K562 (cell line): ENCODE data around the gene SLC25A2. TPM values are rescaled to one million over a fixed set of nuclear protein-coding genes. Genes with fewer than 3 reads are reported as not detected.

Experiments used
- ATAC-seq: fragments of 200-7000 bp; cut with Tn5 transposase; 3 replicates; pipeline ENCODE4 v1.9.1; 2020; ENCODE audit warnings: moderate library complexity
- BruUV-seq: library from RNA; stranded (reverse); fragments of 400-500 nt; replicated peaks from 2 replicates; lab custom pipeline; 2021; lab: Mats Ljungman, UMichigan
- CTCF ChIA-PET: fragments of 300-600 bp; formaldehyde crosslinking; extraction: SDS; loops from one replicate; lab custom pipeline; 2021; ENCODE audit warnings: low intra/inter-chr PET ratio; lab: Yijun Ruan, JAX
- POLR2A ChIA-PET: fragments of 300-600, 350-650 bp; sonication (Branson Sonifier 250); formaldehyde crosslinking; extraction: SDS; loops from one replicate; lab custom pipeline; 2021; ENCODE audit warnings: antibody characterized with exemption, inconsistent platforms; lab: Yijun Ruan, JAX
- DNase-seq, 4 experiments: peaks; one replicate each; pipeline versions ENCODE4 v3.0.0 to v3.0.0-alpha.2; 2011 to 2018; ENCODE audit warnings: low spot score in 3 of 4, mixed read lengths in 3 of 4; ENCODE audit errors: extremely low read depth in 1 of 4
- FAIRE-seq: peaks from 2 replicates; lab custom pipeline; 2011; peaks lifted over from hg19 to GRCh38; lab: Jason Lieb, UNC
- H2AFZ ChIP-seq: 2 replicates; pipeline ENCODE4 v1.6.0; 2011; ENCODE audit warnings: low read depth, low read length, control low read depth, inconsistent platforms
- H3K27ac ChIP-seq: fragments of 200-600 bp; 3 replicates; pipeline ENCODE4 v1.8.0; 2011; ENCODE audit warnings: low read depth, mild to moderate bottlenecking, control low read depth, inconsistent platforms, low read length, moderate library complexity, mixed read lengths; ENCODE audit errors: extremely low read depth
- H3K27me3 ChIP-seq, 2 experiments: fragments of 300-600 bp in 1 of 2; 2 replicates in 1 of 2; 3 replicates in 1 of 2; pipeline versions ENCODE4 v1.6.0 to v1.8.0; 2011; ENCODE audit warnings: inconsistent platforms in 2 of 2, low read length in 2 of 2, mild to moderate bottlenecking in 1 of 2, mixed read lengths in 1 of 2, moderate library complexity in 1 of 2; ENCODE audit not compliant: control insufficient read depth in 2 of 2, insufficient read depth in 2 of 2
- H3K36me3 ChIP-seq: fragments of 300-600 bp; 3 replicates; pipeline ENCODE4 v1.8.0; 2011; ENCODE audit warnings: mild to moderate bottlenecking, low read length, inconsistent platforms; ENCODE audit not compliant: control insufficient read depth, insufficient read depth
- H3K4me1 ChIP-seq, 2 experiments: fragments of 200-600 bp in 1 of 2; replicated peaks in 1 of 2; 2 replicates in 1 of 2; 3 replicates in 1 of 2; pipeline versions ENCODE4 v1.5.1 to v1.8.0; 2011; ENCODE audit warnings: inconsistent platforms in 2 of 2, low read length in 2 of 2, mild to moderate bottlenecking in 1 of 2, mixed read lengths in 1 of 2, moderate library complexity in 1 of 2; ENCODE audit not compliant: control insufficient read depth in 2 of 2, insufficient read depth in 2 of 2
- H3K4me2 ChIP-seq: 2 replicates; pipeline ENCODE4 v1.6.1; 2011; ENCODE audit warnings: low read length, control low read depth, inconsistent platforms, mixed read lengths; ENCODE audit not compliant: insufficient read depth
- H3K4me3 ChIP-seq: fragments of 200-600 bp; sonication (generic), shearing (Covaris generic); 2 replicates; pipeline ENCODE4 v1.5.1; 2016; ENCODE audit warnings: control low read depth, inconsistent platforms
- H3K79me2 ChIP-seq: fragments of 200-600 bp; 3 replicates; pipeline ENCODE4 v1.8.0; 2011; ENCODE audit warnings: low read length, inconsistent platforms; ENCODE audit not compliant: control insufficient read depth, insufficient read depth
- H3K9ac ChIP-seq, 2 experiments: 2 replicates each; pipeline versions ENCODE4 v1.6.0 to v1.6.1; 2011; ENCODE audit warnings: low read depth in 2 of 2, low read length in 2 of 2, control low read depth in 1 of 2, inconsistent platforms in 1 of 2, mild to moderate bottlenecking in 1 of 2, mixed read lengths in 1 of 2; ENCODE audit not compliant: insufficient read depth in 1 of 2
- H3K9me1 ChIP-seq: one replicate; pipeline ENCODE4 v1.6.0; 2011; ENCODE audit warnings: inconsistent platforms, mild to moderate bottlenecking, low read length, moderate library complexity; ENCODE audit not compliant: control insufficient read depth, insufficient read depth
- H3K9me3 ChIP-seq: replicated peaks from 2 replicates; pipeline ENCODE4 v1.5.1; 2011; ENCODE audit warnings: low read depth, low read length, inconsistent platforms; ENCODE audit not compliant: control insufficient read depth, insufficient read depth
- H4K20me1 ChIP-seq: replicated peaks from 2 replicates; pipeline ENCODE4 v1.6.1; 2011; ENCODE audit warnings: low read length, inconsistent platforms, mixed read lengths; ENCODE audit not compliant: control insufficient read depth, insufficient read depth
- ATF7 ChIP-seq: fragments of 450-650 bp; IDR thresholded peaks from 2 replicates; pipeline ENCODE4 v1.7.1; 2014; ENCODE audit warnings: mild to moderate bottlenecking, moderate library complexity
- CTBP1 ChIP-seq: fragments of 450-650 bp; IDR thresholded peaks from 2 replicates; pipeline ENCODE4 v1.6.1; 2016; ENCODE audit warnings: borderline replicate concordance
- ELF1 ChIP-seq: fragments of 200-800 bp; sonication (Bioruptor generic); IDR thresholded peaks from 2 replicates; pipeline ENCODE4 v1.6.1; 2016; ENCODE audit warnings: missing genetic modification characterization, missing compliant biosample characterization
- KDM2B ChIP-seq: fragments of 250-450 bp; sonication (Bioruptor Pico); IDR thresholded peaks from 2 replicates; pipeline ENCODE4 v1.8.0; 2021; ENCODE audit warnings: mild to moderate bottlenecking, moderate library complexity
- MTA2 ChIP-seq: fragments of 450-650 bp; IDR thresholded peaks from 2 replicates; pipeline ENCODE4 v1.6.1; 2016; ENCODE audit warnings: low read depth
- PHF21A ChIP-seq: fragments of 450-650 bp; IDR thresholded peaks from 2 replicates; pipeline ENCODE4 v1.6.1; 2017; ENCODE audit warnings: low read depth, borderline replicate concordance
- RB1 ChIP-seq: fragments of 450-650 bp; IDR thresholded peaks from 2 replicates; pipeline ENCODE4 v1.6.1; 2017; ENCODE audit warnings: low read depth, mild to moderate bottlenecking
- ZNF212 ChIP-seq: fragments of 450-650 bp; formaldehyde crosslinking; IDR thresholded peaks from 2 replicates; pipeline ENCODE4 v1.4.0; 2020; ENCODE audit warnings: mild to moderate bottlenecking
- whole genome bisulfite sequencing: fragments of 100-300 bp; shearing (Covaris generic); methylation state at CpG from one replicate; pipeline ENCODE4 v1.1.6; 2016; ENCODE audit warnings: low coverage, mixed read lengths; ENCODE audit not compliant: insufficient coverage; ENCODE audit errors: missing lambda C conversion rate; 5-methylcytosine and 5-hydroxymethylcytosine counted together
- in situ Hi-C: fragments of 300-500 bp; cut with MboI; formaldehyde crosslinking; loops from 4 replicates; pipeline ENCODE4 v1.15.0; 2018; ENCODE audit warnings: inconsistent platforms, mixed read lengths
- intact Hi-C: fragments of 100-400 bp; cut with micrococcal nuclease; formaldehyde crosslinking; loops from 2 replicates; pipeline ENCODE4 v1.14.2; 2022
- polyA plus RNA-seq, 8 experiments: library from polyadenylated mRNA; depleted of rRNA in 4 of 8; stranded (reverse) in 5 of 8; unstranded in 3 of 8; fragments of >200 nt; fragmentation: Nextera tagmentation in 2 of 8; fragmentation: Illumina TruSeq in 1 of 8; extraction: Ambion mirVana in 2 of 8; extraction: Trizol in 1 of 8; gene quantifications; 2 replicates each; pipeline versions ENCODE4 v1.2.1 to v1.2.3, GENCODE V29; 2011 to 2014; ENCODE audit warnings: inconsistent platforms in 1 of 8, missing spikeins in 1 of 8
- total RNA-seq, 7 experiments: library from RNA; depleted of rRNA in 6 of 7; stranded (reverse); fragments of >200 nt in 6 of 7; fragmentation: Illumina TruSeq in 2 of 7; extraction: Trizol in 2 of 7; gene quantifications; 2 replicates each; pipeline versions ENCODE4 v1.2.1 to v1.2.3, GENCODE V29; 2011 to 2021; ENCODE audit warnings: low replicate concordance in 1 of 7
- TF ChIP-seq, protein P1 (sequence below), 2 experiments: fragments of 450-650 bp; IDR thresholded peaks; 2 replicates each; pipeline ENCODE4 v1.6.1; 2018; ENCODE audit warnings: mild to moderate bottlenecking in 2 of 2, low read depth in 1 of 2; ENCODE audit not compliant: partially characterized antibody in 2 of 2

SLC25A2 gene
- total and polyA plus RNA-seq, 9 of the 15 experiments (the other 6 are each of a cell fraction or from before 2014, with no cell fraction given) = 0.09 to 0.11 (median 0.11) TPM; not detected in 6

- CTCF ChIA-PET = no interaction called here
- ATAC-seq = no peak
Measured at GRCh38 chr5:141351591-141351990, 47.7 kb upstream of the SLC25A2 start.

DNA sequence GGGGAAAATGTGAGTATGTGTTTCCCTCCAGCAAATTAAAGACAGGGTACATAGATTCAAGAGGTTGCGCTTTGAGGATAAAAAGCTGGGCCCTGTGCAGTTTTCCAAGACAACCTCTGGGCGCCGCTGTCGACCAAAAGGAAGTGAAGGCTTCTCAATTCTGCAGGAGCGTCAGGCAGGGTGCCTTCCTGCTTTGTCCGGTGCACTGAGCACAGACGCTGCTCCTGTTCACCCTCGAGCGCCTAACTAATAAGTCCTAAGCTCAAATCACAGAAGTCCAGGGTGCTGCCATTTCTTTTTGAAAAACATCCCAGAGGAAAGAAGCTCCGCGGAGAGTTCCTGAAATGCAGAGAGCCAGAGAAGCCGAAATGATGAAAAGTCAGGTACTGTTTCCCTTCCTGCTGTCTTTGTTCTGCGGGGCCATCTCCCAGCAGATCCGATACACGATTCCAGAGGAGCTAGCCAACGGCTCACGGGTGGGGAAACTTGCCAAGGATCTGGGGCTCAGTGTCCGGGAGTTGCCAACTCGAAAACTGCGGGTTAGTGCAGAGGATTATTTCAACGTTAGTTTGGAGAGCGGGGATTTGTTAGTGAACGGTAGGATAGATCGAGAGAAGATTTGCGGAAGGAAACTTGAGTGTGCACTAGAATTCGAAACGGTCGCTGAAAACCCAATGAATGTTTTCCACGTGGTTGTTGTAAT lies 46.2 kb upstream of the SLC25A2 start, which contains the start of gene PCDHGB1:
TSS of gene PCDHGB1 (plus strand) at position 183 of the 703 bp plus-strand sequence. CDS start at position 345, 162 bp downstream.
- peaks cover 0 to 12% of the 10 kb centered on the region in 2 experiments; a peak in 3 of 5 replicates for H3K27me3 ChIP-seq
- TF ChIP-seq, protein P1, sequence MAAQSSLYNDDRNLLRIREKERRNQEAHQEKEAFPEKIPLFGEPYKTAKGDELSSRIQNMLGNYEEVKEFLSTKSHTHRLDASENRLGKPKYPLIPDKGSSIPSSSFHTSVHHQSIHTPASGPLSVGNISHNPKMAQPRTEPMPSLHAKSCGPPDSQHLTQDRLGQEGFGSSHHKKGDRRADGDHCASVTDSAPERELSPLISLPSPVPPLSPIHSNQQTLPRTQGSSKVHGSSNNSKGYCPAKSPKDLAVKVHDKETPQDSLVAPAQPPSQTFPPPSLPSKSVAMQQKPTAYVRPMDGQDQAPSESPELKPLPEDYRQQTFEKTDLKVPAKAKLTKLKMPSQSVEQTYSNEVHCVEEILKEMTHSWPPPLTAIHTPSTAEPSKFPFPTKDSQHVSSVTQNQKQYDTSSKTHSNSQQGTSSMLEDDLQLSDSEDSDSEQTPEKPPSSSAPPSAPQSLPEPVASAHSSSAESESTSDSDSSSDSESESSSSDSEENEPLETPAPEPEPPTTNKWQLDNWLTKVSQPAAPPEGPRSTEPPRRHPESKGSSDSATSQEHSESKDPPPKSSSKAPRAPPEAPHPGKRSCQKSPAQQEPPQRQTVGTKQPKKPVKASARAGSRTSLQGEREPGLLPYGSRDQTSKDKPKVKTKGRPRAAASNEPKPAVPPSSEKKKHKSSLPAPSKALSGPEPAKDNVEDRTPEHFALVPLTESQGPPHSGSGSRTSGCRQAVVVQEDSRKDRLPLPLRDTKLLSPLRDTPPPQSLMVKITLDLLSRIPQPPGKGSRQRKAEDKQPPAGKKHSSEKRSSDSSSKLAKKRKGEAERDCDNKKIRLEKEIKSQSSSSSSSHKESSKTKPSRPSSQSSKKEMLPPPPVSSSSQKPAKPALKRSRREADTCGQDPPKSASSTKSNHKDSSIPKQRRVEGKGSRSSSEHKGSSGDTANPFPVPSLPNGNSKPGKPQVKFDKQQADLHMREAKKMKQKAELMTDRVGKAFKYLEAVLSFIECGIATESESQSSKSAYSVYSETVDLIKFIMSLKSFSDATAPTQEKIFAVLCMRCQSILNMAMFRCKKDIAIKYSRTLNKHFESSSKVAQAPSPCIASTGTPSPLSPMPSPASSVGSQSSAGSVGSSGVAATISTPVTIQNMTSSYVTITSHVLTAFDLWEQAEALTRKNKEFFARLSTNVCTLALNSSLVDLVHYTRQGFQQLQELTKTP (IDR thresholded peaks at IDR 0.05; ENCODE audit: low read depth in 1 of 2, partially characterized antibody in 2 of 2) = no peak
- 0 out of 2 replicates have a peak, but pooled peaks have one; percentile 12 for TF ChIP-seq CTBP1
- TF ChIP-seq ELF1 = 0 out of 2 replicates have a peak, but pooled peaks have one; percentile 40
- TF ChIP-seq ZNF212 (CRISPR knock-in tag) = no peak
- 0 out of 2 replicates have a peak, but pooled peaks have one; percentile 11 for TF ChIP-seq RB1
- TF ChIP-seq KDM2B (CRISPR knock-in tag) = no peak

More at GRCh38 chr5:141351591-141351990, 47.7 kb upstream of the SLC25A2 start:
- Histone ChIP-seq H3K4me3 (no peak overlapping the region), H2AFZ (no peak overlapping the region), H3K9ac (no peak overlapping the region), H3K79me2 (no peaks in the 10 kb centered on the region), H3K9me3 (no peaks in the 10 kb centered on the region), H4K20me1 (no peaks in the 10 kb centered on the region), H3K36me3 (no peaks in the 10 kb centered on the region), H3K9me1 (no peaks in the 10 kb centered on the region), H3K4me1 (peaks cover 3 to 5% of the 10 kb centered on the region in 2 experiments; a peak in 3 of 5 replicates), H3K27me3 (peaks cover 0 to 13% of the 10 kb centered on the region in 2 experiments; a peak in 3 of 5 replicates), H3K27ac (no peak overlapping the region), H3K4me2 (no peak overlapping the region)
- in situ Hi-C loops = no loop called here
- no peak for DNase-seq
- POLR2A ChIA-PET = no interaction called here
- no TSS peak for BruUV-seq
- TF ChIP-seq MTA2 (no peak), PHF21A (no peak), ATF7 (no peak)
- no peak for FAIRE-seq
- WGBS = 52% methylated on average over 24 of the region's 36 CpGs
- intact Hi-C loops = no loop called here

More for the DNA sequence above, 46.2 kb upstream of the SLC25A2 start, which contains the start of gene PCDHGB1:
- no peak within 1 kb of the TSS for H3K27ac ChIP-seq
- H4K20me1 ChIP-seq = no peaks in the 10 kb centered on the region
- no peaks in the 10 kb centered on the region for H3K79me2 ChIP-seq
- WGBS = 3% methylated on average over 29 of the region's 29 CpGs
- H3K9ac ChIP-seq = peak within 1 kb of the TSS in 1 of 2 experiments; percentile 83; a peak in 1 of 4 replicates
- FAIRE-seq (peak; percentile 86), DNase-seq (peak; percentile 44 to 75 (median 62)), ATAC-seq (peak; percentile 99)
- peak within 1 kb of the TSS; percentile 43 for H3K4me3 ChIP-seq
- CTCF ChIA-PET = interaction anchor here (0.6 to 1.5 kb wide), 7 partner anchors 12 to 1483 kb away, joined by 3 to 9 read pairs (median 4); partner anchors contain the start of gene PCDHGA2
- intact Hi-C loops = no loop called here
- no peaks in the 10 kb centered on the region for H3K36me3 ChIP-seq
- H2AFZ ChIP-seq = peak within 1 kb of the TSS; percentile 87
- H3K4me1 ChIP-seq = peaks cover 0 to 2% of the 10 kb centered on the region in 2 experiments; a peak in 2 of 5 replicates
- POLR2A ChIA-PET = interaction anchor here (0.5 to 1.2 kb wide), 4 partner anchors 20 to 521 kb away, joined by 3 read pairs; no protein-coding TSS in a partner anchor
- in situ Hi-C loops = no loop called here
- H3K9me1 ChIP-seq = no peaks in the 10 kb centered on the region
- H3K9me3 ChIP-seq = no peaks in the 10 kb centered on the region
- peak within 1 kb of the TSS; percentile 77 for H3K4me2 ChIP-seq
- BruUV-seq = TSS peak; percentile 42
